Globus pallidus (tissue), 1 donor: Measurements from ENCODE around the gene PRAMEF33.
"Not testable (repeated sequence)": the region's sequence is repeated elsewhere in the genome, so short reads cannot be mapped to it uniquely, and the experiment has no call there.

Experiments
- DNase-seq: peaks from one replicate; pipeline ENCODE4 v3.0.0-alpha.2; 2015; ENCODE audit warnings: low spot score

Gene PRAMEF33

DNA sequence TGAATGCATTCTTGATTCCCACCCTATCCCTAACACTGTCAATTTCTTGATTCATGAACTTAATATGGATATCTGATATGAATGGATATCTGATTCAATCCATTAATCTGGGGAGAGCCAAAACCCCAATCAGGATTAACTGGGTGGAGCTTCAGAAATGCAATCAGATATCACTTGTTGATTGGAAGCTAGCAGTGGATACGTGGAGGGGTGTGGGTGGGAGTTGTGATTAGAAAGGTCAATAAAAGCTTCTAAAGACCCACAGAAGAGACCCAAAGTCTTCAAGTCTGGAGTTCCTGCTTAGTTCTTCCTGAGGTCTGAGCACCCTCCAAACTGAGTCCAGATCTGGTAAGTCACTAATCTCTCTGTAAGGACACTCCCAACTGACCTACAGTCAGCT is at the start of gene PRAMEF33:
Gene PRAMEF33, plus strand, starts transcription at position 301 of the 400 bp plus-strand sequence. CDS start 2,416 bp downstream, outside the sequence.
- DNase-seq = not testable (repeated sequence)

DNA sequence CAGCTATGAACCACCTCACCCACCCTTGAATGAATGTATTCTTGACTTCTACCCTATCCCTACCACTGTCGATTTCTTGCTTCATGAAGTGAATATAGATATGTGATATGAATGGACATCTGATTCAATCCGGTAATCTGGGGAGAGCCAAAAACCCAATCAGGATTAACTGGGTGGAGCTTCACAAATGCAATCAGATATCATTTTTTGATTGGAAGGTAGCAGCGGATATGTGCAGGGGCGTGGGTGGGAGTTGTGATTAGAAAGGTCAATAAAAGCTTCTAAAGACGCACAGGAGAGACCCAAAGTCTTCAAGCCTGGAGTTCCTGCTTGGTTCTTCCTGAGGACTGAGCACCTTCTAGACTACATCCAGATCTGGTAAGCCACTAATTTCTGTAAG is 49.4 kb upstream of the PRAMEF33 start, which contains the start of gene PRAMEF5:
Gene PRAMEF5, plus strand, starts transcription at position 301 of the 400 bp plus-strand sequence. CDS start 5,071 bp downstream, outside the sequence.
- not testable (repeated sequence) for DNase-seq

- not testable (repeated sequence) for DNase-seq
Measured at GRCh38 chr1:13265124-13265523, 38.2 kb upstream of the PRAMEF33 start.

- DNase-seq = not testable (repeated sequence)
Measured at GRCh38 chr1:13277016-13277415, 26.3 kb upstream of the PRAMEF33 start.

- DNase-seq = not testable (repeated sequence)
Measured at GRCh38 chr1:13279617-13280016, 23.7 kb upstream of the PRAMEF33 start.

DNA sequence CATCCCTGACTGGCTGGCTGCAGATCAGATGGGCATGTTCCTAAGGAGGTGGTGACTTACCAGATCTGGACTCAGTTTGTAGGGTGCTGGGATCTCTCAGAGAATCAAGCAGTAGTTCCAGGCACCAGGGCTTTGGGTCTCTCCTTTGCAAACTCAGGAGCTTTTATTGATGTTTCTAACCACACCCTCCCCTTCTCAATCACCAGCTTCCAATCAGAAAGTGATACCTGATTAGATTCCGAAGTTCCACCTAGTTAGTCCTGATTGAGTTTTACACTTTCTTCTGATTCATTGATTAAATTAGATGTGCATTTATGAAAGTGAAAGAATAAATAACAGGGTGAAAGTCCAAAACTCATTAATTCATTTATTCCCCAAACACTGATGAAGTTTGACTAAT is 18.3 kb upstream of the PRAMEF33 start, which contains the start of gene PRAMEF8:
Gene PRAMEF8, minus strand, starts transcription at position 101 of the 400 bp plus-strand sequence. CDS start 1,046 bp downstream, outside the sequence.
- DNase-seq = not testable (repeated sequence)

DNA sequence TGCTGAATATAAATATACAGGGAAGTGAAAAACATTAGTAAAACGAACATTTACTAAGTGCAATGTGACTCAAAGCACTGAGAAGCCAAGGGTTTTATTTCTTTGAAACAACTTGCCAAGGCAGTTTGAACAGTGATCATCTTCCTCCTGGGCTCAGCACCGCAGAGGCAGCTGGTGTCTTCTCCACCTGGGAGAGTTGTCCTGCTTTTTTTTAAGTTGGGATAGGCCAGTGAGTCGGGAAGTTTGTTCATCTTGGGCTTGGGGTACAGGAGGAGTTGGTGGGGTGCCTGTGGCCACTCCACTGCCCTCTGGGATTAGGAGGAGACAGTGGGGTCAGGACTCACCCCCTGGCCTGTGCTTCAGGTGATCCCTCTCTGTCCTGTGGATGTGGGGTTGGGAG is 14.3 kb upstream of the PRAMEF33 start:
- DNase-seq = not testable (repeated sequence)

- DNase-seq = not testable (repeated sequence)
Measured at GRCh38 chr1:13297216-13297931, 6.0 kb upstream of the PRAMEF33 start.

DNA sequence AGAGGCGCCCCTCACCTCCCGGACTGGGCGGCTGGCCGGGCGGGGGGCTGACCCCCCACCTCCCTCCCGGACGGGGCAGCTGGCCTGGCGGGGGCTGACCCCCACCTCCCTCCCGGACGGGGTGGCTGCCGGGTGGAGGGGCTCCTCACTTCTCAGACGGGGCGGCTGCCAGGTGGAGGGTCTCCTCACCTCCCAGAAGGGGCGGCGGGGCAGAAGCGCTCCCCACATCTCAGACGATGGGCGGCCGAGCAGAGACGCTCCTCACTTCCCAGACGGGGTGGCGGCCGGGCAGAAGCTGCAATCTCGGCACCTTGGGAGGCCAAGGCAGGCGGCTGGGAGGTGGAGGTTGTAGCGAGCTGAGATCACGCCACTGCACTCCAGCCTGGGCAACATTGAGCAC is 4.6 kb upstream of the PRAMEF33 start:
- DNase-seq = not testable (repeated sequence)

- DNase-seq = not testable (repeated sequence)
Measured at GRCh38 chr1:13302197-13302596, 1.1 kb upstream of the PRAMEF33 start.

GRCh38 chr1:13315281-13315680 is 11.9 kb downstream of the PRAMEF33 start, which contains the start of gene PRAMEF15:
Gene PRAMEF15 (plus strand): TSS chr1:13315581. CDS start chr1:13318408, 2,827 bp downstream.
- DNase-seq = not testable (repeated sequence)

DNA sequence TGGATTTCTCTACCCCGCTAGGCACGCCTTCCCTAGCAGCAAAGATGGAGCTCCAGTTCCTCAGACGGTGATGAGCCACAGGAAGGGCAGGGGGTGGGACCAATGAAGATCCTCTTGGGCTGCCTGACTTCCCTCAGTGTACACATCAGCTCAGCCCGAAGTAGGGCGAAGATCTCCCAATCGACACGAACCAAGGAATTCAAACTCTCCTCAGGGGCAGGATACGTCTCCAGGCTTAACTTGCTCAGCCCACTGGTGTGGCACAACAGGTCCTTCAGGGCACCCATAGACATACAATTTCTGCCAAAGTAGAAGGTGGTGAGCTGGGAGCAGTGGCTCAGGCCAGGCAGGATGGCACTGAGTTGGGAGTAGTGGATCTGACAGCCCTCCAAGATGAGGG is 39.2 kb downstream of the PRAMEF33 start:
- DNase-seq = not testable (repeated sequence)

GRCh38 chr1:13347034-13347433 is 43.7 kb downstream of the PRAMEF33 start, which contains the start of gene PRAMEF14:
Gene PRAMEF14 (minus strand): TSS chr1:13347134. CDS start chr1:13345314, 1,820 bp downstream.
- DNase-seq = not testable (repeated sequence)

- not testable (repeated sequence) for DNase-seq
Measured at GRCh38 chr1:13353476-13353875, 50.1 kb downstream of the PRAMEF33 start.

DNA sequence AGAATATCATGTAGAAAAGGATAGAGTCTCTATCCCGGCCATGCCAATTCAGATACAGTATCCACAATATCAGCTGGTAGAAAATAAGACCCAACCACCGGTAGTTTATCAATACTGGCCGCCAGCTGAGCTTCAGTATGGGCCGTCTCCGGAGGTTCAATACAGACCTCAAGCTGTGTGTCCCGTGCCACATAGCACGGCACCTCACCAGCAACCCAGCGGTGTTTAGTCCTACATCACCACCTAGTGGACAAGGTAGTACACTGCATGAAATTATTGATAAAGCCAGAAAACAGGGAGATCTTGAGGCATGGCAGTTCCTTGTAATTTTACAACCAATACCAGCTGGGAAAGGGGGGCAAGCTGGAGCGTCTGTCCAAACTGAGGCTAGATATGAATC is 51.1 kb downstream of the PRAMEF33 start:
- DNase-seq = not testable (repeated sequence)

DNA sequence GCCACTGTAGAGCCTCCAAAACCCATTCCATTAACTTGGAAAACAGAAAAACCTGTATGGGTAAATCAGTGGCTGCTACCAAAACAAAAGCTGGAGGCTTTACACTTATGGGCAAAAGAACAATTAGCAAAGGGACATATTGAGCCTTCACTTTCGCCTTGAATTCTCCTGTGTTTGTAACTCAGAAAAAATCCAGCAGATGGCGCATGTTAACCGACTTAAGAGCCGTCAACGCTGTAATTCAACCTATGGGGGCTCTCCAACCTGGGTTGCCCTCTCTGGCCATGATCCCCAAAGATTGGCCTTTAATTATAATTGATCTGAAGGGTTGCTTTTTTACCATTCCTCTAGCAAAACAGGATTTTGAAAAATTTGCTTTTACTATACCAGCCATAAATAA is 53.4 kb downstream of the PRAMEF33 start:
- DNase-seq = peak; percentile 38
